ENCODE data around the gene SNAP91.

Gene SNAP91

DNA sequence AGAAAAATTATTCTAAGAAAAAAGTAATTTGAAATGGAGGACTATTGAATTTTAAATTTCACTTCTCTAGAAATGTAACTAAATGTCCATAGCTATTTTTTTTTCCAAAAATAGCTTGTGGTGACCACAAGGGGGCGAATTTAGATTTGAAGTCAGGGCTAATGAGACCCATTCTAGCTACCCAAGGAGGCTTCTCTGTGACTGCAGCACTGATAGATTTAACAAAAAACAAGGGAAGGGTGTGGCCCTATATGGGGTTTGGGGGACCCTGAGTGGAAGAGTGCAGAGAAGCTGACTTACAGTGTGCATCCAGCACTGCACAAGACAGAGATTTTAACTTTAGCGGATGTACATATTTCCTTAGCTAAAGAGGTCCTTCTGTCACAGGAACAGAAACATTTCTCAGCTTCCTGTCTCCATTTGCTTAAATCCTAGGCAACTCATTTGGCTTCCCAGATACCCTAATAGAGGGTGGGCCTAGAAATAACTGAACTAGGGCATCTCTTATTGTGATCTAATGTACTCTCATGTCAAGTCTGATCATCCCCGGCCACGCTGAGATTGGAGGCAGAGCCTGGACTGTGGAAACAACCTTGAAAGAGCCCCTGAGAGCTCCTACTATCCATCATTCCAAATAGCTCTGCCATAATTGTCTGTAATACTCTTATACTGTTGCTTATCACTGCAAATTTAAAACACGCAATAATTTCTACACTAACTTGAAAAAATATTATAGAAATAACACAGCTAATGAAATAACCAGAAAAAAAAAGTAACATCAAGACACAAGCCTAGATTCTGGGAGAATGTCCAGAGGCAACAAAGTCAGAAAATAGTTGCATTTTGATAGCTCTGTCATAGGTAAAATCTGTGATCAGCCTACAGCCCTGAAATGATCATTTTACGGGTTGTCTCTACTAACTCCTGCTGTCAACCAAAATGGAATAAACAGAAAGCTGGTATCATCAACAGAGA is 93.6 kb downstream of the SNAP91 start:
- TF ChIP-seq, protein P1, sequence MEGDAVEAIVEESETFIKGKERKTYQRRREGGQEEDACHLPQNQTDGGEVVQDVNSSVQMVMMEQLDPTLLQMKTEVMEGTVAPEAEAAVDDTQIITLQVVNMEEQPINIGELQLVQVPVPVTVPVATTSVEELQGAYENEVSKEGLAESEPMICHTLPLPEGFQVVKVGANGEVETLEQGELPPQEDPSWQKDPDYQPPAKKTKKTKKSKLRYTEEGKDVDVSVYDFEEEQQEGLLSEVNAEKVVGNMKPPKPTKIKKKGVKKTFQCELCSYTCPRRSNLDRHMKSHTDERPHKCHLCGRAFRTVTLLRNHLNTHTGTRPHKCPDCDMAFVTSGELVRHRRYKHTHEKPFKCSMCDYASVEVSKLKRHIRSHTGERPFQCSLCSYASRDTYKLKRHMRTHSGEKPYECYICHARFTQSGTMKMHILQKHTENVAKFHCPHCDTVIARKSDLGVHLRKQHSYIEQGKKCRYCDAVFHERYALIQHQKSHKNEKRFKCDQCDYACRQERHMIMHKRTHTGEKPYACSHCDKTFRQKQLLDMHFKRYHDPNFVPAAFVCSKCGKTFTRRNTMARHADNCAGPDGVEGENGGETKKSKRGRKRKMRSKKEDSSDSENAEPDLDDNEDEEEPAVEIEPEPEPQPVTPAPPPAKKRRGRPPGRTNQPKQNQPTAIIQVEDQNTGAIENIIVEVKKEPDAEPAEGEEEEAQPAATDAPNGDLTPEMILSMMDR (IDR thresholded peaks at IDR 0.05; ENCODE audit: insufficient read depth, low read length, missing control alignments): peak; percentile 37
- H3K4me3 ChIP-seq (ENCODE audit: low read depth, low read length): no peak overlapping the region
- CTCF ChIA-PET: interaction anchor here (0.6 to 1.9 kb wide), 26 partner anchors 8 to 1708 kb away, joined by 3 to 49 read pairs (median 4); partner anchors contain the start of genes CEP162 and CYB5R4
- POLR2A ChIA-PET: no interaction called here
- peak; percentile 12 for DNase-seq (ENCODE audit: low read depth, low spot score)

DNA sequence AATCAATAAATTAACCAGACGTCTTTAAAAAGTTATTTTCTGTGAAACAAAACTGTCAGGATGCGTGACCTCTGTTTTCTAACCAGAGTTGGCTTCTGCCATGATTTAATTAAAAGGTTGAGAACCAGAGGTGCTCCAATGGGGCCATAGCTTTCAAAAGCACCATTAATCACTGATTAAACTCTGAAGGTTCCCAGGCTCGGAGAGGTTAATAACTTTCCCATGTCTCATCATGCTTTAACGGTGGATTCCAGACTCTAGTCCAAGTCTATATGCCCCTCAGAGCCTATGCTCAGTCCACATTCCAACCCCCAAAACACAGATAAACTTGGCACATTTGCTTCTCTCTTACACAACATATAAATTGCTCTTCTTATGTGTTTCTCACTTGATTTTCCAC is 95.5 kb downstream of the SNAP91 start:
- no peak overlapping the region for H3K4me3 ChIP-seq (ENCODE audit: low read depth, low read length)
- CTCF ChIA-PET: interaction anchor here (1.0 to 2.3 kb wide), 3 partner anchors 36 to 615 kb away, joined by 3 to 7 read pairs (median 4); partner anchors contain the start of gene CEP162
- TF ChIP-seq, protein P1 (IDR thresholded peaks at IDR 0.05; ENCODE audit: insufficient read depth, low read length, missing control alignments): no peak
- DNase-seq (ENCODE audit: low read depth, low spot score): no peak
- POLR2A ChIA-PET: no interaction called here

DNA sequence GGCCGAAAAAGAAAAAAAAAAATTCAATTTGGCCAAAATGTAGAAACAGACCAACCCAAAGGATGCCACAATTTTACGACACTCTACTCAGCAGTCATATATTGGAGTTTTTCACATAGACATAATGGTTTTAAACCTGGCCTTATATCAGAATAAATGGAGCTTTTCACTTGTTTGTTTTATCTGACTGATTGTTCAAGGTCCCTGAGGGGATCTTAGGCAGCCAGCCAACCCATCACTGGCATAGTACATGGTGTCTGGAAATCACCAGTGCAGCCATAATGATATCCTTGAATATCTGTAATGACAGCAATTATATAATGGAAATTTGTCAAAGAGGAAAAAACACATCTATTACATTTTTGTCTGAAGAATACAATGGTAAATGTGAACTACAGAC is 99.7 kb downstream of the SNAP91 start:
- CTCF ChIA-PET: no interaction called here
- POLR2A ChIA-PET: no interaction called here
- DNase-seq (ENCODE audit: low read depth, low spot score): no peak
- TF ChIP-seq, protein P1 (IDR thresholded peaks at IDR 0.05; ENCODE audit: insufficient read depth, low read length, missing control alignments): no peak
- H3K4me3 ChIP-seq (ENCODE audit: low read depth, low read length): no peak overlapping the region

DNA sequence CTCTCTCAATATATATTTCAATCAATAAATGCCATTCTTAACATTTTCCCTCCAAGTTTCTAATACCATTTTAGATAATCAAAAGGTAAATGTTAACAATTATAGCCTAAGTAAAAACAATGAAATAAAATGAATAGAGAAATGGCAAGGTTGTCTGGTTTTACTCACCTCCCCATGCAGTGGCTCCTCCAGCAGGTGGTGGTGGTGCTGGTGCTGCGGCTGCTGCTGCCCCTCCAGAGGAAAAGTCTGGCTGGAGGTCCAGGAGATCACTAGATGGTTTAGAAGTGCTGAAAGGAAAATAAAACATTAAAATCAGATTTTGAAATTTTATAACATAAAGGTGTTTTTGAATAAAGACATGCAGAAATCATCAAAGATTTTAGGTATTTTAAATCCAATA is 103.4 kb downstream of the SNAP91 start:
- POLR2A ChIA-PET: no interaction called here
- CTCF ChIA-PET: no interaction called here

DNA sequence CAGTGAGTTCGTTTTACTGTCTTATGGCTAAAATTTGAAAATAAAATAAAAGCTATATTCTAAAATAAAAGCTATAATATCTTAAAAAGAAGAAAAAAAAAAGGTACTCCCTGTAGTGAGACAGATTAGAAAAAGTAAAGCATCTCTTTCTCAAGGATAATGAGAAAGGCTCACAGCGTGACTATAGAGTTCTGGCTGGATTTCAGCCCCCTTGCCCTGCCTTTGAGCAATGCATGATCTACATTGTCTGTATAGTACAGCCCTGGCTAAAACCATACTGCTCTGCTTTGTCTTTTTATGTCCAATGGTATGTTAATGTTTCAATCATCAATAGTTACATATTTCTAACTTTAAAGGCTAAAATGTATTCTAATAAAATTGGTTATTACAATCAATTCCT is 105.3 kb downstream of the SNAP91 start:
- CTCF ChIA-PET: interaction anchor here (1.1 to 1.9 kb wide), 2 partner anchors 12 to 20 kb away, joined by 4 to 8 read pairs; no protein-coding TSS in a partner anchor
- TF ChIP-seq, protein P1 (IDR thresholded peaks at IDR 0.05; ENCODE audit: insufficient read depth, low read length, missing control alignments): no peak
- POLR2A ChIA-PET: no interaction called here
- no peak for DNase-seq (ENCODE audit: low read depth, low spot score)
- H3K4me3 ChIP-seq (ENCODE audit: low read depth, low read length): no peak overlapping the region

More for the DNA sequence above, 103.4 kb downstream of the SNAP91 start:
- DNase-seq (ENCODE audit: low read depth, low spot score): no peak
- H3K4me3 ChIP-seq (ENCODE audit: low read depth, low read length): no peak overlapping the region
- TF ChIP-seq, protein P1 (IDR thresholded peaks at IDR 0.05; ENCODE audit: insufficient read depth, low read length, missing control alignments): no peak

DNA sequence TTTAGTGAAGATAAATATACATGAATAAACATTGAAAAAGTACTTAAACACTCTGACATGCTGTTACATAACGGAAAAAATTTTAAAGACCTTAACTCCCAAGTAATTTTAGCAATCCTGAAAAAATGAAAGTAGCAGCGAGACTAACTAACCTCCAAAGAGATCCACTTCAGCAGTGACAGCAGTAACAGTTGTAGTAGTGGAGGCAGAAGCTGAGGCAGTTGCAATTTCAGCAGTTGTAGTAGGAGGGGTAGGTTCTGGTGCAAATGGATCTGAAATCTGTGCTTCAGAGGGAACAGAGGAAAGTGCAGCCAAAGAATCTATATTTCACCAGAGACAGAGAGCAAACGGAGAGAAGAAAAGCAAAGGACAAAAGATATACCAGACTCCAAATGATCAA is 107.8 kb downstream of the SNAP91 start:
- no peak for DNase-seq (ENCODE audit: low read depth, low spot score)
- POLR2A ChIA-PET: no interaction called here
- TF ChIP-seq, protein P1 (IDR thresholded peaks at IDR 0.05; ENCODE audit: insufficient read depth, low read length, missing control alignments): no peak
- no peak overlapping the region for H3K4me3 ChIP-seq (ENCODE audit: low read depth, low read length)
- CTCF ChIA-PET: interaction anchor here (0.9 to 1.2 kb wide), 2 partner anchors 14 to 620 kb away, joined by 3 to 4 read pairs; no protein-coding TSS in a partner anchor

Measured in AG04449 (cell line).